GM21423 (cell line): ENCODE results near the gene WDR13.
"Not testable (repeated sequence)": the region's sequence is repeated elsewhere in the genome, so short reads cannot be mapped to it uniquely, and the experiment has no call there.

ENCODE experiments used
- ATAC-seq: cut with Tn5 transposase; IDR thresholded peaks from one replicate; pipeline ENCODE4 v1.9.1; 2021; ENCODE audit warnings: mild to moderate bottlenecking, moderate library complexity; ENCODE audit not compliant: unreplicated experiment

The WDR13 gene

GRCh38 chrX:48597353-48598264 is at the start of gene WDR13:
WDR13 (plus strand) TSS chrX:48597492; CDS start chrX:48597997, 505 bp downstream.
- ATAC-seq: peak; percentile 70

- ATAC-seq: no peak
Measured at GRCh38 chrX:48548871-48549270, 48.4 kb upstream of the WDR13 start.

- ATAC-seq: not testable (repeated sequence)
Measured at GRCh38 chrX:48555731-48556325, 41.5 kb upstream of the WDR13 start.

GRCh38 chrX:48558271-48558670 is 39.0 kb upstream of the WDR13 start:
- no peak for ATAC-seq

- no peak for ATAC-seq
Measured at GRCh38 chrX:48559636-48560035, 37.7 kb upstream of the WDR13 start.

GRCh38 chrX:48560056-48560455 is 37.2 kb upstream of the WDR13 start:
- no peak for ATAC-seq

GRCh38 chrX:48560681-48561080 is 36.6 kb upstream of the WDR13 start:
- no peak for ATAC-seq

GRCh38 chrX:48569958-48570357 is 27.3 kb upstream of the WDR13 start:
- ATAC-seq: no peak

- ATAC-seq: no peak
Measured at GRCh38 chrX:48573690-48574269, 23.5 kb upstream of the WDR13 start.

- peak; percentile 91 for ATAC-seq
Measured at GRCh38 chrX:48574270-48575266, 22.7 kb upstream of the WDR13 start, which contains the start of gene RBM3. RBM3 (plus strand) TSS chrX:48574484; CDS start chrX:48575181, 697 bp downstream.

- ATAC-seq: no peak
Measured at GRCh38 chrX:48575642-48576041, 21.6 kb upstream of the WDR13 start.

GRCh38 chrX:48576108-48576507 is 21.2 kb upstream of the WDR13 start:
- no peak for ATAC-seq

GRCh38 chrX:48578661-48579128 is 18.6 kb upstream of the WDR13 start:
- ATAC-seq: no peak

- no peak for ATAC-seq
Measured at GRCh38 chrX:48579259-48579658, 18.0 kb upstream of the WDR13 start.

GRCh38 chrX:48580662-48581061 is 16.6 kb upstream of the WDR13 start:
- ATAC-seq: no peak

GRCh38 chrX:48584698-48585097 is 12.6 kb upstream of the WDR13 start:
- no peak for ATAC-seq

- ATAC-seq: no peak
Measured at GRCh38 chrX:48589482-48590162, 7.7 kb upstream of the WDR13 start.

- ATAC-seq: no peak
Measured at GRCh38 chrX:48590203-48591103, 6.8 kb upstream of the WDR13 start.

GRCh38 chrX:48591255-48591791 is 6.0 kb upstream of the WDR13 start:
- ATAC-seq: no peak
